ENCODE data around the gene SEC14L1.
"Not testable (repeated sequence)": the region's sequence is repeated elsewhere in the genome, so short reads cannot be mapped to it uniquely, and the experiment has no call there.

SEC14L1 gene

GRCh38 chr17:77248216-77249114 lies 107.7 kb downstream of the SEC14L1 start:
- FAIRE-seq (no peak), DNase-seq (ENCODE audit: insufficient read length, low spot score) (no peak)
- TF ChIP-seq TAF1 (IDR thresholded peaks at IDR 0.05; ENCODE audit: low read depth, low read length) (no peak), SPI1 (IDR thresholded peaks at IDR 0.05; ENCODE audit: low read depth, low read length) (no peak), POLR2A (IDR thresholded peaks at IDR 0.05; ENCODE audit: low read depth, low read length) (no peak), POU2F2 (IDR thresholded peaks at IDR 0.05; ENCODE audit: low read depth, low read length) (no peak), POLR2AphosphoS5 (IDR thresholded peaks at IDR 0.05; ENCODE audit: low read depth, low read length) (no peak), PAX5 (IDR thresholded peaks at IDR 0.05; ENCODE audit: insufficient read depth, low read length, severe bottlenecking) (no peak)

- FAIRE-seq (no peak), DNase-seq (ENCODE audit: insufficient read length, low spot score) (no peak)
- TF ChIP-seq SPI1 (IDR thresholded peaks at IDR 0.05; ENCODE audit: low read depth, low read length), result no peak
- no peak for TF ChIP-seq POLR2AphosphoS5 (IDR thresholded peaks at IDR 0.05; ENCODE audit: low read depth, low read length)
- TF ChIP-seq TAF1 (IDR thresholded peaks at IDR 0.05; ENCODE audit: low read depth, low read length), result no peak
- TF ChIP-seq POU2F2 (IDR thresholded peaks at IDR 0.05; ENCODE audit: low read depth, low read length), result no peak
- no peak for TF ChIP-seq PAX5 (IDR thresholded peaks at IDR 0.05; ENCODE audit: insufficient read depth, low read length, severe bottlenecking)
- TF ChIP-seq POLR2A (IDR thresholded peaks at IDR 0.05; ENCODE audit: low read depth, low read length), result no peak
Measured at GRCh38 chr17:77251622-77252183, 110.9 kb downstream of the SEC14L1 start.

GRCh38 chr17:77252306-77252705 lies 111.5 kb downstream of the SEC14L1 start:
- not testable (repeated sequence) for DNase-seq (ENCODE audit: insufficient read length, low spot score); FAIRE-seq

- no peak for DNase-seq (ENCODE audit: insufficient read length, low spot score)
- no peak for FAIRE-seq
- TF ChIP-seq POLR2A (IDR thresholded peaks at IDR 0.05; ENCODE audit: low read depth, low read length), result no peak
- no peak for TF ChIP-seq POLR2AphosphoS5 (IDR thresholded peaks at IDR 0.05; ENCODE audit: low read depth, low read length)
- no peak for TF ChIP-seq SPI1 (IDR thresholded peaks at IDR 0.05; ENCODE audit: low read depth, low read length)
- no peak for TF ChIP-seq PAX5 (IDR thresholded peaks at IDR 0.05; ENCODE audit: insufficient read depth, low read length, severe bottlenecking)
- TF ChIP-seq TAF1 (IDR thresholded peaks at IDR 0.05; ENCODE audit: low read depth, low read length), result no peak
- no peak for TF ChIP-seq POU2F2 (IDR thresholded peaks at IDR 0.05; ENCODE audit: low read depth, low read length)
Measured at GRCh38 chr17:77253611-77254051, 112.9 kb downstream of the SEC14L1 start.

- FAIRE-seq (no peak), DNase-seq (ENCODE audit: insufficient read length, low spot score) (no peak)
- TF ChIP-seq POU2F2 (IDR thresholded peaks at IDR 0.05; ENCODE audit: low read depth, low read length) (no peak), POLR2A (IDR thresholded peaks at IDR 0.05; ENCODE audit: low read depth, low read length) (no peak), PAX5 (IDR thresholded peaks at IDR 0.05; ENCODE audit: insufficient read depth, low read length, severe bottlenecking) (no peak), POLR2AphosphoS5 (IDR thresholded peaks at IDR 0.05; ENCODE audit: low read depth, low read length) (no peak), SPI1 (IDR thresholded peaks at IDR 0.05; ENCODE audit: low read depth, low read length) (no peak), TAF1 (IDR thresholded peaks at IDR 0.05; ENCODE audit: low read depth, low read length) (no peak)
Measured at GRCh38 chr17:77254951-77255825, 114.4 kb downstream of the SEC14L1 start.

GRCh38 chr17:77255970-77256369 lies 115.2 kb downstream of the SEC14L1 start:
- FAIRE-seq; DNase-seq (ENCODE audit: insufficient read length, low spot score): not testable (repeated sequence)

GRCh38 chr17:77256710-77257109 lies 115.9 kb downstream of the SEC14L1 start:
- FAIRE-seq (no peak), DNase-seq (ENCODE audit: insufficient read length, low spot score) (no peak)
- no peak for TF ChIP-seq PAX5 (IDR thresholded peaks at IDR 0.05; ENCODE audit: insufficient read depth, low read length, severe bottlenecking)
- TF ChIP-seq TAF1 (IDR thresholded peaks at IDR 0.05; ENCODE audit: low read depth, low read length), result no peak
- TF ChIP-seq POU2F2 (IDR thresholded peaks at IDR 0.05; ENCODE audit: low read depth, low read length), result no peak
- TF ChIP-seq POLR2AphosphoS5 (IDR thresholded peaks at IDR 0.05; ENCODE audit: low read depth, low read length), result no peak
- TF ChIP-seq SPI1 (IDR thresholded peaks at IDR 0.05; ENCODE audit: low read depth, low read length), result no peak
- TF ChIP-seq POLR2A (IDR thresholded peaks at IDR 0.05; ENCODE audit: low read depth, low read length), result no peak

GRCh38 chr17:77257169-77257568 lies 116.4 kb downstream of the SEC14L1 start:
- DNase-seq (ENCODE audit: insufficient read length, low spot score), result no peak
- FAIRE-seq, result no peak
- no peak for TF ChIP-seq PAX5 (IDR thresholded peaks at IDR 0.05; ENCODE audit: insufficient read depth, low read length, severe bottlenecking)

GRCh38 chr17:77257596-77258458 lies 117.1 kb downstream of the SEC14L1 start:
- DNase-seq (ENCODE audit: insufficient read length, low spot score) (no peak), FAIRE-seq (no peak)
- TF ChIP-seq PAX5 (IDR thresholded peaks at IDR 0.05; ENCODE audit: insufficient read depth, low read length, severe bottlenecking), result no peak
- TF ChIP-seq TAF1 (IDR thresholded peaks at IDR 0.05; ENCODE audit: low read depth, low read length), result no peak
- no peak for TF ChIP-seq POLR2A (IDR thresholded peaks at IDR 0.05; ENCODE audit: low read depth, low read length)
